Measurements from ENCODE around the gene HNRNPA3.
"Not testable (repeated sequence)": the region's sequence is repeated elsewhere in the genome, so short reads cannot be mapped to it uniquely, and the experiment has no call there.

Gene HNRNPA3

DNA sequence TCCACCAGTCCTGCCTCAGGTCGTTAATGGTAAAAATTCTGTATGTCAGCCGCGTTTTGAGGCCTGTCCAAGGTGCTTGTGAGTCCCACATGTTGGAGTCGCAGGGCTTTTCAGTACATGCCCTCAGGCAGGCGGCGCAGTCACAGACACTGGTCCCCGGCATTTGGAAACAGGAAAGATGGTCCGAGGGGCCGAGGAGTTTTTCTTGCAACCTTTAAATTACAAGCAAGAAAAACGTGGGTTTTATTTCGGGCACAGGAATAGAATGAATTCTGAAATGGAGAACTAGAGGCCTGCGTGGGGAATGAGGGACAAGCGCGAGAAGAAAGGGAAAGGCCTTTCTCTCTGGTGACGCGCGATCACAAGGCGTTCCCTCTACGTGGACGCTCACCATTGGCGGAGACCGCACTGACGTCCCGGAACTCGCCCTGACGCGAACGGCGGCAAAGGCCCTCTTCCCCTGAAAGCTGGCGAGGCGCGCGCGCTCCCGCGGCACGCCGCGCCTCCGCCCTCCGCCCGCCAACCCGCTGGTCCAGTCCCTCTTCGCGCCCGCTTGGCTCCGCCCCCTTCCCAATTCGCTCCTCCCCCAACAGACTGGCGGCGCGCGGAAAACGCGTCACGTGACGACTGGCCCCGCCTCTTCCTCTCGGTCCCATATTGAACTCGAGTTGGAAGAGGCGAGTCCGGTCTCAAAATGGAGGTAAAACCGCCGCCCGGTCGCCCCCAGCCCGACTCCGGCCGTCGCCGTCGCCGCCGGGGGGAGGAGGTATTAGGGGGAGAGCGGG, at the start of gene HNRNPA3:
HNRNPA3 (plus strand) TSS at position 689 of the 785 bp plus-strand sequence; CDS start at position 695, 6 bp downstream.
- DNase-seq, result peak; percentile 96

DNA sequence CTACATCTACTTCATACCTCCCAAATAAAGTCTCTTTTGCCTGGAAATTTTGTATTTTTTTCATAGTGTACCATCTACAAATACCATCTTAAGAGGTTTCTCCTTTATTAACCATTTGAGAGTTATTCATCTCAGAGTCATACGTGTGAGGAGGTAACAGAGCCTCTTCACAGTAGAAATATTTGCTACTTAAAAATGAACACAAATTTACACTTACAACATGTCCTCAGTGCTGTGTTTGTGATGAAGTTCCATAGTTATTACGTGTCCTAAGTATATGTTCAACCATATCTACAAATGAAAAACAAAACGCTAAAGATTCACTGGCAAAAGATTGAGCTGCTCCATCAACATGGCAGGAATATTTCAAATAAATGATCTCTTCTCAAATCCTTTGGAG, 48.5 kb upstream of the HNRNPA3 start:
- DNase-seq, result peak; percentile 80

DNA sequence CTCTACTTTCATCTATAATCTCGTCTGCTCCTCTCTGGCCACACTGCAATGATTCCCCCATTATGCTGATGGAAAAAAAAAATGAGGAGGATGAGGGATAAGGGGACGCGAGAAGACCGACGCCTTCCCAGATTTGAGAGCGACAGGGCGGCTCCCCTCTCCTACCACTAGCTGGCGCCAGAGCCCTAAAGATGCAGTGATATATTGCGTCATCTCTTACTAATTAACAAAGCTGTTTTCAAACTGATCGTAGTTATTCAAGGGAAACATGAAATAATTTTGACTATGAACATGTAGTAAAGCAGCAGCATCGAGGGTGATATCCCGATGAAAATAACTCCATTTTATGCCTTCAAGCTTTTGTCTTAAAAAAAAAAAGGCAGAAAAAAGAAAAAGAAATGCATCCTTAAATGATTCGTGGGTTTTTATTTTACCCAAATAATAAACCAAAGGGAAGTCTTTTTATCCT, 48.0 kb upstream of the HNRNPA3 start:
- peak; percentile 96 for DNase-seq

DNA sequence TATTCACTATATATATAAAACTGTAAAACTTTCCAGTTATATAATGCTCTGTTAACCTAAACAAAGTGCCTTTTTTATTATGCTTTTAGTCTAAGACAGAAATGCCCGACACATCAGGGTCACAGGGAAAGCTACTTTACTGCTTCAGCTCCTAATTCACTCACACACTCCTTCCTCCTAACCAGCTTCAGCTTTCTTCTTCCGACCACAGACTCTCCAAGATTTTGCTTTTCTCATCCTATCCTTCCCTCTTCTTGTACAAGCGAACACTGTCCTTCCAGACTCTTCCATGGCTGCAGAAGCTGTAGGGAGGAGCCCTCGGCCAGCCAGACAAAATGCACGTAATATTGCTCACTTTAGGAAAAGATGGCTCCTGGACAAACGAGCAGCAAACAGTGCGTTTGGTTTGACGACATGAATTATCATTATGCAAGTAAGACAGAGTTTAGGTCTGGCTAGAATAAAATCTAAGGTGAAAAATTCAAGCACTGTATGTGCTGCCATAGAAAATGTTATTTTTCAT, 47.5 kb upstream of the HNRNPA3 start:
- DNase-seq, result peak; percentile 79

DNA sequence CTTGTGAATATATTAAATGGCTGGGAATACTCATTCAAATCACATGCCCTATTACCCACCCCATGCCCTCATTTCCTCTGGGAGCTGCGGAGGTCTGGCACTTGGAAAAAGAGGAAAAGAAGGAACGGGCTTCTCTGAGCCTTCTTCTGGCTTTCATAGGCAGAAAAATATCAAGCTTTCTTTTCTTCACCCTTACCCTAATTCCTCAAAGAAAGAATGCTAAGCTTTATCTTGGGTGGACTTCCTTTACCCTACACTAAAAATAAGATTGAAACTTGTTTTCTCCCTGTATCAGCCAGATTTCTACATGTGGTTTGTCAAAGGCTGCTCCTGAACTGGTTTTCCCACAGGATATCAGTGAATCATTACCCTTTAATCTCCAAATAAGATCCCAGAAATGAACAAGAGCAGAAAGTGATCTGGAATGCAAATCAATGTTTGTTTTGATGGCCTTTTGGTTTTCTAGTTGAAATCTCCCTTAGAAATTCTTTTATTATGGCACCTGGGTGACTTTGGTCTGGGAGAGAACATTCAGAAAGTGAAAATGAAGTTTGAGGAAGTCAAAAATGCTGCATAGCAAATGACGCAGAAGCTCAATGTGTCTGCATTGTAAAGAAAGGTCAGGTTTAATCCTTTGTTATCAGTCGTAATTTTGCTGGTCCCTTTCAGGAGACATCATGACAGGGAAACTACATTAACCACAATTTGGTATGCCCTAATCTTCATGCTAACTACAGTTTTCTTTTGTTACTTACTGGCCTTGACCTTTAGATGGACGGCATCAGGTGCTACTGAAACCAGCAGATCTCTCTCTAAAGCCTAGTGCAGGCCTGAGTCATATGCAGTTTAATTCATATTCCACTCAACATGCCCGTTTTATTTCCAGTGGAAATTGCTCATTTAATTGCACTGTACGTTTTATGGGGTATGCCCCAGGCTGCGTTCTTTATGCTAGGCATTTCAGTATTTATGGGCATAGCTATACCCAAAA, 46.6 kb upstream of the HNRNPA3 start:
- peak; percentile 50 for DNase-seq

DNA sequence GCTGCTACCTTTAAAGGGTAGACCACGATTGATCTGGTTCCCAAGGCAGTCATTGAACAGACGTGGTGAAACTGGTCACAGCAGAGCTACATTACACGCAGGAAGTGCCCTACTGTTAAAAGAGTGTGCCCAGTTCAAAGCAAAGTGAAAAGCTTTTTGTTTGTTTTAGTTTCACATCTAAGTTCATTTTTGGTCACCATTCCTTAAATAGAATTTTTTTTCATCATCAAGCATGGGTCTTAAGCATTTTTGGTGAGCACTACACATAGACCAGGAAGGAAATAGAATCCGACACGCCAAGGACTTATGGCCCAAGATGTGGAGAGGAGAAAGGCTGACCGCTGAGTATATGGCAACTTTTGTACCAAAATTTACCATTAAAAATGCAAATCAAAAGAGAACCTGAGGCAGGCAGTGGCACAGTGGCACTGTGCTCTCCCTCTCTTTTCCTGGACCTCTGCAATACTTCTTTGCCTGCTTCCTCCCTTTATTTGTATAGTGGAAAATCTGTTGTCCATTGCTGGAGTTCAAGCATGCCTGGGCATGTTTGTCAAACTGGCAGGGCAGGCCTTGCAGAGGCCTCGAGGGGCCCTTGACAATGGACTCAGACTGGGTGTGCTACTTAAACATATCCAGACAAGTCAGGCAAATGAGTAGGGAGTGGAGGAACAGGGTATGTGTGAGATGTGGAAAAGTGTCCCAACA, 42.6 kb upstream of the HNRNPA3 start:
- peak; percentile 97 for DNase-seq

DNA sequence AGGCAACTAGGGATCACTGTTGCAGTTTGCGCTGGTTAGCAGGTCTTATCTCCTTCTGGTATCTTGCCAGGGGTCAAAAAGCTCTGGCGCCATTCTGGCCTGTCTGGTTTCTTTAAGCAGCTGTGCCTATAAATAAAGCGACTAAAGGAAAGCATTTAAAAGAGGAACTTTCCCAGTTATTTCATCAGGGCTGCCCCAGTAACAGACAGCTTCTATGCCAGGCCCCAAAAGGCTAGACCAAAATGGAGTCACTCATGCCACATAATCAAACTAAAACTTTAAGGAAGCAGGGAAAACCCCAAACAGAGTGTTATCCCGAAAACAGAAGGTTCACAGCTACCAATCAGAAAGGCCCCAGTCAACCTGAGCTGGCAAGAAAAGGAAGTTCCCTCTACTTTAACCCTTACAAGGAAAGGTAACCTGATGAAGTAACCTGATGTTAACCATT, 41.2 kb upstream of the HNRNPA3 start:
- DNase-seq, result no peak

DNA sequence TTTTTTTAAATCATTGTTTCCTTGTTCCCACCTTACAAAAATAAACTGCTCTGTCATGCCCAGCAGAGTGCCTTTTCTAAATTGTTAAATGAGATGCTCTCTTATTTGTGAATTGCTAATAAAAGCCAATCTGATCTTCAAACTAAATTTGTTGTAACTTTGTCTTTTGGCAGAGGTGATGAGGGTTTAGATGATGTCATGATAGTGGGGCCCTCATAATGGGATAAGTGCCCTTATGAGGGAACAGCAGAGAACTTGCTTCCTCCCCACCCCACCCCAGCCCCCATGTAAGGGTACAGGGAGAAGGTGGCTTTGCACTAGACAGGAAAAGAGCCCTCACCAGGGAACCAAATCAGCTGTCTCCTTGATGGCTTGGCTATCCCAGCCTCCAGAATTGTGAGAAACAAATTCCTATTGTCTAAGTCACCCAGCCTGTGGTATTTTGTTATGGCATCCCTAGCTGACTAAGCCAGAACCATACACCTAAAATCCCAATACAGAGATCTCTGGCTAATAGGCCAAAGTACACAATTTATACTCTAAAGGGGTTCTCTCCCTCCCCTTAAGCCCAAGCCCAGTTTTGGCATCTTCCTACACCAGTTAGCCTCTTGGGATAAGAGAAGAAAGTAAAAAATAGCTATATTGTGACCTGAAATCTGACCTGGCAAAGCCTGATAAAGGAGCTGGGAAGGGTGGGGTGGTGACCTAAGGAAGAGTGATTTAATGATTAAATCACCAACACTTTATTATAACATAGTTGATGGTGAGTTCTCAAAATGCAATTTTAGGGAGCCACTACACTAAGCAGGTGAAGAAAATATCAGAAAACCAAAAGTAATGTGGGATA, 40.3 kb upstream of the HNRNPA3 start:
- DNase-seq, result no peak

DNA sequence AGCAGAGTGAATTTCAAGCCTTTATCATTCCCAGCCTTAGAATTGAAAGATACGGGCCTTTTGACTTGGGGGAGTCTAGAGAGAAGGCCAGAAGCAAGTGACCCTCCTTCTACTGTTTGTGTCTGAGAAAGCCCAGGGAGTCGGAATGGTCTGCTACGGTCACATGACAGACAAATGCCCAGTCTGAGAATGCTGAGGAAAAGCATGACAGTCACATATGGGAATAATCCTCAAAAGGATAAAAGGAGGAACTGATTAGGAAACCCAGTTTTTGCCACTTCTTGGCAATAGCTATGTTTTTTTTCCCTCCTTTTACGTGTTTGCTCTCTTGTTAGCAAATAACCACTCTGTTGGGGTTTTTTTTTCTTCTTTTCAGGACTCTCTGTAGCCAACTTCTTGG, 38.1 kb upstream of the HNRNPA3 start:
- no peak for DNase-seq

DNA sequence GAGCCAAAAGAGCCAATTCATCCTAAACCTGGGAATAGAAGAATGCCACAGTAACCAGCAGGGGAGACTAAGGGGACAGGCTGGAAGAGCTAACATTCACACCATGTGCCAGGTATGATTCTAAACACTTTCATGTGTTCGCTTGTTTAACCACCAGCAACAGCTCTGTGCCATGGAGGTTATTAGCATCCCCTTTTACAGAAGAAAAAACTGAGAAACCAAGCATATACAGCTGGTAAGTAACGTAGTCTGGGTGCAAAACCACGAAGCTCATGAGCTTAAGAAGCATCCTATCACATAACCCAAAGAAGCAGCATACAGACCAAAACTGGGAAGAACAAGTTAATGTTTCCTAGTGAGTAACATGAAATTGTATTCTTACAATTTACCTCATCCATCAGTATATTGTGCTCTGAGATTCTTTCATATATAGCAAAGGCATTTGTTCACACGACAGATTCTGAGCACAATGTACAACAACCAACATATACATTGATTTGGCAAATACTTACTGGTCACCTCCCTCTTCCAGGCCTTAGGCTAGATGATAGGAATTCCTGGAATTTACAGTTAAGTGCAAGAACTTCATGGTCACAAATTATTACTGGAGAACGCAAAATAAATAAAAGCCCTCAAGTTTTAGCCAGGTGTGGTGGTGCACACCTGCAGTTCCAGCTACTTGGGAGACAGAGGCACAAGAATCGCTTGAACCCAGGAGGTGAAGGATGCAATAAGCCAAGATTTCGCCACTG, 36.5 kb upstream of the HNRNPA3 start:
- no peak for DNase-seq

DNA sequence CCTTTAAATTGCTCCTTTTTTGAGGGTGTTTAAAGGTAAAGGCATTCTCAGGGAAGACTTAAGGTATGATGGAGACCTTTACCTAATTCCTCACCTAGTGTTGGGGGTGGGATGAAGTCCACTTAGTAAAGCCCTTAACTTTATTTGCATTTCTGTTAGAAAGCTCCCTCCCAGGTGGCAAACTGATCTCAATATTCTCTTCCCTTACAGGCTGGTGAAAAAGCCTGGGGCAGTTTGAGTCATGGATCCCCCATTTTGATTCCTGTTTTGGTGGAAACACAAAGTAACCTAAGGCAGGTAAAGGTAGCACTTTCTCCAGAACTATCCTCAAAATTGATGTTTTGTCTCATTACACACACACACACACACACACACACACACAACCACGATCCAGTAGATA, 33.8 kb upstream of the HNRNPA3 start:
- no peak for DNase-seq

DNA sequence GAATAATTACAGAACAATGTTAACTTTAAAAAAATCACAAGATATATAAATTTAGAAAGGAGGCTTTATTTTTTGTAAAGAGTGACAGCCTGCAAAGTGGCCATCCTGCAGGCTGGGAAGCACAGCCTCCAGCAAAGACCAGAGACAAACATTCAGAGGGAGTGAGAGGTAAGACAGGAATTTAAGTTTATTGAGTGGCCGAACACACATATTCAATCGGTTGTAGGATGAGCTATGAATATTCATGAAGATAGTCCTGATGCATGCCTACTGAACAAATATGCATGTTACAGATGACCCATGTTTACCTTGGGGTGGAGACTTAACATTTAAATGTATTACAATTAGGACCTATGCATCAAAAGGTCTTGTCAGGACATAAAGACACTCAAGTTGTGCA, 33.4 kb upstream of the HNRNPA3 start:
- DNase-seq, result no peak

DNA sequence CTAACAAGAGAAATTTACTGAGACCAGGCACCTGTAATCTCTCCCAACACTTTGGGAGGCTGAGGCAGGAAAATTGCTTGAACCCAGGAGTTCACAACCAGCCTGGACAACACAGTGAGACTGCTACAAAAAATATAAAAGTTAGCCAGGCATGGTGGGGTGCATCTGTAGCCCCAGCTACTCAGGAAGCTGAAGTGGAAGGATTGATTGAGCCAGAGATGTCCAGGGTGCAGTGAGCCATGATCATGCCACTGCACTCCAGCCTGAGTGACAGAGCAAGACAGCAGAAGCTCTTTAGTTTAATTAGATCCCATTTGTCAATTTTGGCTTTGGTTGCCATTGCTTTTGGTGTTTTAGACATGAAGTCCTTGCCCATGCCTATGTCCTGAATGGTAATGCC, 32.9 kb upstream of the HNRNPA3 start:
- not testable (repeated sequence) for DNase-seq

DNA sequence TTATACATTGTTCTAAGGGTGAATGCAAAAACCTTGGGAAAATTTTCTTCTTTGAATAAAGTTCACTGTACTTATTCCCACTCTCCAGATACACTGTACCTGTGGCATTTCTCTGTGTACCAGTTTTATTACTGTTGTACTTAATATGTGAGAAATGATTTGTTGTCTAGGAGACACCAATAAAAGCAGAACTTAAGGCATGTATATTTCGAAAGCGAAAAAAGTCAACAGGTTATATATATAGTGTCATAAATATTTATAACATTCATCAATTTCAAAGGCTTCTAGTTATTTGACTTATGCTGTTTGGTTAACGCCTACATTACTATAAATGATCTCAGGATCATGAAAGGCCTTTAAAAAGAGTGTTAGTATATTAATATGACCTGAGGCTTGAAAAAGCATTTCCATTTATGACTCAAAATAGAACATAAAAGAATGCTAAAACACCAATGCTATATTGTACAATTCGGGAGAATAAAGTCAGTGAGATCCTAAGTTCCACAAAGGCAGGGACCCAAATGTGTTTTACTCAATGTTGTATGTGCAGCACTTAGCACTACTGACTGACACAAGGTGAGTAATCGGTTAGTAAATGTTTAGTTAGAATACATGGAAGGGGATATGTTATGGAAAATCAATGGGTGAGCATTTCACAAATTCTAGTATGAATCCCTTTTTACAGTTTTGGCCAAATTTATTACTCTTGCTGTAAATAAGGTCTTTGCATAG, 32.2 kb upstream of the HNRNPA3 start:
- no peak for DNase-seq

DNA sequence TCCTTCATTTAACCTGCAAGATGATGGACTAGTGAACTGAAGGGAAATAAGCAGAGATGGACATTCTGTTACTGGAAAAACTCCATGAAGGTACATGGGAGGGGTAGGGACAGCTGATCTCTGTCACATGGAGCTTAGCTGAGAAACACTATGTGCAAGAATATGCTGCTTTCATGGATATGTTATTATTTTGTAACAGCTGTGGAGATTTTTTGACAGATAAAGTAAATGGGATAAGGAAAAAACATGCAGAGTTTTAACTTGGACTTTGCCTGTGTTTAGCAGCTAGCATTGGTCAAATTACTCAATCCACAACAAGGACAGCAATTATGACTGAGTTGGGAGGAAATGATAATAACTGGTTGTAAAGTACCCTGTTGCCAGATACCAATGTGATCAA, 28.7 kb upstream of the HNRNPA3 start:
- DNase-seq, result no peak

DNA sequence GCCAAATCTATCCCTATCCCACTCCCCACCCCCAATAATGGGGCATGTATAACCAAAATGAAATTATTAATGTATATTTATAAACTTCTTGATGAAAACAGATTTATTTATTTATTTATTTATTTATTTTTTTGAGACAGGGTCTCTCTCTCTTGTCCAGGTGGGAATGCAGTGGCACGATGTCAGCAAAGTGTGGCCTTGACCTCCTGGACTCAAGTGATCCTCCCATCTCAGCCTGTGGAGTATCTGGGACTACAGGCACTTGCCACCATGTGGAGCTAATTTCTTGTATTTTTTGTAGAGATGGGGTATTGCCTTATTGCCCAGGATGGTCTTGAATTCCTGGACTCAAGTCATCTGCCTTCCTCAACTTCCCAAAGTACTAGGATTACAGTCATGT, 28.0 kb upstream of the HNRNPA3 start:
- DNase-seq, result no peak

DNA sequence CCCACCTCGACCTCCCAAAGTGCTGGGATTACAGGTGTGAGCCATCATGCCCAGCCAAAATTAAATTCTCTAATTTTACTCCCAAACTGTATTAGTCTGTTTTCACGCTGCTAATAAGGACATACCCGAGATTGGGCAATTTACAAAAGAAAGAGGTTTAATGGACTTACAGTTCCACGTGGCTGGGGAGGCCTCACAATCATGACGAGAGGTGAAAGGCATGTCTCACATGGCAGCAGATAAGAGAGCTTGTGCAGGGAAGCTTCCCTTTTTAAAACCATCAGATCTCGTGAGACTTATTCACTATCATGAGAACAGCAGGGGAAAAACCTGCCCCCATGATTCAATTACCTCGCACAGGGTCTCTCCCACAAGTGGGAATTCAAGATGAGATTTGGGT, 26.6 kb upstream of the HNRNPA3 start:
- DNase-seq, result not testable (repeated sequence)

DNA sequence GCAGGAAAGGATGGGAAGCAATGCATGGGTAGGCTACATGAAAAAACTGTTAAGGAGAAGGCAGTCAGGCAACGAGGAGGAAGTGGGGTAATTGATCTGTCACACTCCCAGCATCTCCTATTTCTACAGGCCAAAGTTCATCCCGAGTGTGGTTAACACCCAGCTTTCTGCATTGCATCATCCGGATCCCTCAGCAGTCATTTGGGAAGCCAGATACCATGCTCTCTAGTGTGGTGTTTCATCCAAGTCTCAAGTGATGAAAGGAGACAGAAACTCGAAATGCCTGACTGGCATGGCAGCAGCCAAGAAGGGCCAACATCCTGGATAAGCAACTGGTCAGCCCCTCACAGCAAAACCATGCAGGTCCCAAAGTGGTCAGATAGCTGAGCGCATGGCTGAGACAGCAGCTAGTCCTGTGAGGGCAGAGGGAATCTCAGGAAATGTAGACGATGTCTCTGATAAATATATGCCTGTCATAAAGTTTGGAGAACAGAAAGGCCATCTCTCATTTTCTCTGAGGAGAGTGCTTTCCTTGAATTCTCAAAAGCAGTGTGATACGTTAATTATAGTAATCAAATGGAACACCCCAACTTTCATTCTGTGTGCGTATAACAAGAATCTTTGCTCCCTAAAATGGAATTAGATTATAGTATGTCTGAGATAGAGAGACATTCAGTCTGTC, 24.8 kb upstream of the HNRNPA3 start:
- DNase-seq, result no peak
